Hepatocyte (in vitro differentiated cells): ENCODE results near the gene MXD4. TPM values are rescaled to one million over a fixed set of nuclear protein-coding genes. Genes with fewer than 3 reads are reported as not detected.

Experiments used
- DNase-seq: peaks from one replicate; pipeline ENCODE4 v3.0.0-alpha.2; 2016; ENCODE audit warnings: low spot score
- H2AFZ ChIP-seq: fragments of 200-600 bp; sonication (generic); 2 replicates; pipeline ENCODE4 v1.6.0; 2016; ENCODE audit warnings: antibody characterized with exemption, mild to moderate bottlenecking
- H3K27ac ChIP-seq: fragments of 200-600 bp; sonication (generic); 2 replicates; pipeline ENCODE4 v1.5.1; 2016; ENCODE audit warnings: mild to moderate bottlenecking
- H3K27me3 ChIP-seq: fragments of 200-600 bp; sonication (generic); 2 replicates; pipeline ENCODE4 v1.6.1; 2016
- H3K36me3 ChIP-seq: fragments of 200-600 bp; sonication (generic); replicated peaks from 2 replicates; pipeline ENCODE4 v1.5.1; 2016; ENCODE audit warnings: low read depth; ENCODE audit not compliant: insufficient read depth
- H3K4me1 ChIP-seq: fragments of 200-600 bp; sonication (generic); 2 replicates; pipeline ENCODE4 v1.5.1; 2016; ENCODE audit warnings: mild to moderate bottlenecking, moderate library complexity; ENCODE audit not compliant: insufficient read depth
- H3K4me2 ChIP-seq: fragments of 200-600 bp; sonication (generic); 2 replicates; pipeline ENCODE4 v1.6.0; 2016
- H3K4me3 ChIP-seq: fragments of 200-600 bp; sonication (generic); 2 replicates; pipeline ENCODE4 v1.5.1; 2016; ENCODE audit warnings: mild to moderate bottlenecking
- H3K79me2 ChIP-seq: fragments of 200-600 bp; sonication (generic); 2 replicates; pipeline ENCODE4 v1.6.0; 2017; ENCODE audit warnings: mild to moderate bottlenecking
- H3K9me2 ChIP-seq: fragments of 200-600 bp; sonication (generic); replicated peaks from 2 replicates; pipeline ENCODE4 v1.6.0; 2017; ENCODE audit warnings: mild to moderate bottlenecking; ENCODE audit not compliant: insufficient read depth
- H3K9me3 ChIP-seq: fragments of 200-600 bp; sonication (generic); 2 replicates; pipeline ENCODE4 v1.5.1; 2016; ENCODE audit warnings: low read depth, mild to moderate bottlenecking
- H4K20me1 ChIP-seq: fragments of 200-600 bp; sonication (generic); 2 replicates; pipeline ENCODE4 v1.6.0; 2016; ENCODE audit warnings: mild to moderate bottlenecking; ENCODE audit not compliant: insufficient read depth, poor library complexity, severe bottlenecking
- CTCF ChIP-seq: fragments of 200-600 bp; sonication (generic); IDR thresholded peaks from 2 replicates; pipeline ENCODE4 v1.5.1; 2016; ENCODE audit warnings: antibody characterized with exemption, mild to moderate bottlenecking; ENCODE audit not compliant: poor library complexity
- EZH2 ChIP-seq: fragments of 200-600 bp; sonication (generic); IDR thresholded peaks from 2 replicates; pipeline ENCODE4 v1.6.1; 2016; ENCODE audit warnings: antibody characterized with exemption, mild to moderate bottlenecking, borderline replicate concordance
- EZH2phosphoT487 ChIP-seq: fragments of 200-600 bp; sonication (generic); IDR thresholded peaks from one replicate; pipeline ENCODE4 v1.6.1; 2018; ENCODE audit warnings: antibody characterized with exemption, mild to moderate bottlenecking, low read depth, moderate library complexity; ENCODE audit not compliant: unreplicated experiment, severe bottlenecking
- WGBS: methylation state at CpG from one replicate; pipeline ENCODE4 v1.1.6; 2016; ENCODE audit warnings: low lambda C conversion rate; ENCODE audit errors: missing lambda C conversion rate; 5-methylcytosine and 5-hydroxymethylcytosine counted together
- polyA plus RNA-seq: library from polyadenylated mRNA; unstranded; fragments of >200 nt; fragmentation: Nextera tagmentation; extraction: Ambion mirVana; gene quantifications from 2 replicates; pipeline ENCODE4 v1.2.1, GENCODE V29; 2016
- total RNA-seq: library from RNA; depleted of rRNA; stranded (reverse); fragments of >200 nt; gene quantifications from 2 replicates; pipeline ENCODE4 v1.2.3, GENCODE V29; 2014

MXD4 gene
- total and polyA plus RNA-seq, 2 experiments from 2014 or later, result 56.7 to 127 TPM

- H2AFZ ChIP-seq, result no peak overlapping the region
- no peaks in the 10 kb centered on the region for H3K9me2 ChIP-seq
- H4K20me1 ChIP-seq, result no peaks in the 10 kb centered on the region
- no peak for TF ChIP-seq EZH2phosphoT487
- TF ChIP-seq CTCF, result no peak
- no peak for TF ChIP-seq EZH2
- no peaks in the 10 kb centered on the region for H3K4me1 ChIP-seq
- no peak overlapping the region for H3K27ac ChIP-seq
- no peaks in the 10 kb centered on the region for H3K79me2 ChIP-seq
- H3K4me2 ChIP-seq, result no peak overlapping the region
- DNase-seq, result no peak
- H3K9me3 ChIP-seq, result no peaks in the 10 kb centered on the region
- 83% methylated on average over 21 of the region's 21 CpGs for WGBS
- H3K36me3 ChIP-seq, result no peaks in the 10 kb centered on the region
- no peak overlapping the region for H3K4me3 ChIP-seq
- H3K27me3 ChIP-seq, result no peaks in the 10 kb centered on the region
These were observed 12.6 kb upstream of the MXD4 start for GRCh38 chr4:2274320-2275043.

- Histone ChIP-seq H3K27ac (no peak overlapping the region), H3K27me3 (no peaks in the 10 kb centered on the region), H3K36me3 (no peaks in the 10 kb centered on the region), H4K20me1 (no peaks in the 10 kb centered on the region), H2AFZ (no peak overlapping the region), H3K9me2 (no peaks in the 10 kb centered on the region), H3K4me1 (no peaks in the 10 kb centered on the region), H3K9me3 (no peaks in the 10 kb centered on the region), H3K4me3 (no peak overlapping the region), H3K4me2 (no peak overlapping the region), H3K79me2 (no peaks in the 10 kb centered on the region)
- TF ChIP-seq CTCF, result no peak
- WGBS, result 65% methylated on average over 18 of the region's 24 CpGs
- DNase-seq, result no peak
These were observed 11.9 kb upstream of the MXD4 start for GRCh38 chr4:2273657-2274319.

- Histone ChIP-seq H3K4me3 (no peak overlapping the region), H2AFZ (no peak overlapping the region), H3K9me3 (no peaks in the 10 kb centered on the region), H3K27me3 (no peaks in the 10 kb centered on the region), H3K36me3 (no peaks in the 10 kb centered on the region), H3K79me2 (no peaks in the 10 kb centered on the region), H3K27ac (no peak overlapping the region), H3K4me2 (no peak overlapping the region), H3K9me2 (no peaks in the 10 kb centered on the region), H3K4me1 (no peaks in the 10 kb centered on the region), H4K20me1 (no peaks in the 10 kb centered on the region)
- TF ChIP-seq EZH2 (no peak), EZH2phosphoT487 (no peak), CTCF (no peak)
- 85% methylated on average over 15 of the region's 15 CpGs for WGBS
- DNase-seq, result no peak
These were observed 11.3 kb upstream of the MXD4 start for GRCh38 chr4:2273221-2273620.
